ENCODE data around the gene PCDH8.

DNA sequence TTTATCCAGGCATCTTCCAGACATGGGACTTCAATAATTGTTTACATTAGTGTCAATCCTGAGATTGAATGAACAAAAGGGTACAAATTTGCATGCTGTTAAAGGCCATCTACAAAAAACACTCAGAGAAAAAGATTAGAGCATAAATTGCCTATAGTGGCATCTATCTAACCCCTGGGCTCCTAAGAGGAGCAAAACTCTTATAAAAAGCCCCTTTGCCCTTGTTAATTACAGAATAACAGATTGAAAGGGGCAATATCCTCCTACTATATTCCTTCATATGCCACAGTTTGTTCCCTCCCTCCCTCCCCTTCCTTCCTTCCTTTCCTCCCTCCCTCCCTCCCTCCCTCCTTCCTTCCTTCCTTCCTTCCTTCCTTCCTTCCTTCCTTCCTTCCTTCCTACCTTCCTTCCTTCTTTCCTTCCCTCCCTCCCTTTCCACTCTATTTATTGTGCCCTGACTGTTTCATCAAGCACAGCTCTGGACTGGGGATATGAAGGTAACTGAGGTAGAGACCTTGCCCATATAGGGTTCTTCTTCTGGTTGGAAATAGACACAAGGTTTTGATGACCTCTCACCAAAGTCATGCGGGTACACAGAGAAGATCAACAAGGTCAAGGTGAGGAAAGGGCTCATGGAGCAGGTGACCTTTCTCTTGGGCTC lies 49.5 kb downstream of the PCDH8 start:
- TF ChIP-seq GATA3 (IDR thresholded peaks at IDR 0.05; ENCODE audit: low read depth, low read length) (no peak), GATA2 (IDR thresholded peaks at IDR 0.05; ENCODE audit: low read depth, low read length) (no peak)
